ENCODE measurements around the gene GREB1.
"Not testable (repeated sequence)": the region's sequence is repeated elsewhere in the genome, so short reads cannot be mapped to it uniquely, and the experiment has no call there.

GREB1 gene

DNA sequence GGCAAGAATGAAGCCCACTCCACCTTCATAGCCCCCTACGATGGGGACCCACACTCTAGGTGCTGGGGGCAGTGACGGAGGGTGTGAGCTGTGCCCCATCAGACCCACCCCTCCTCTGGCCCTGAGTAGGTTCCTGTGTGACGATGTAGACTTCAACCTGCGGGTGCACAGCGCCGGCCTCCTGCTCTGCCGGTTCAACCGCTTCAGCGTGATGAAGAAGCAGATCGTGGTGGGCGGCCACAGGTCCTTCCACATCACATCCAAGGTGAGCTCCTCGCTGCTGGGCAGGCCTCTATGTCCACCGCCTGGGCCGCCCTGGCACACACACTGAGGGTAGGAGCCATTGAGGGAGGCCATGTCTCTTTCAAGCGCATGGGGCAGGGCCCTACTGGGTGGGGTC, 101.3 kb downstream of the GREB1 start:
- no peak for DNase-seq (ENCODE audit: low spot score)

- DNase-seq (ENCODE audit: low spot score): no peak
Observed at GRCh38 chr2:11636593-11637295, 102.9 kb downstream of the GREB1 start.

DNA sequence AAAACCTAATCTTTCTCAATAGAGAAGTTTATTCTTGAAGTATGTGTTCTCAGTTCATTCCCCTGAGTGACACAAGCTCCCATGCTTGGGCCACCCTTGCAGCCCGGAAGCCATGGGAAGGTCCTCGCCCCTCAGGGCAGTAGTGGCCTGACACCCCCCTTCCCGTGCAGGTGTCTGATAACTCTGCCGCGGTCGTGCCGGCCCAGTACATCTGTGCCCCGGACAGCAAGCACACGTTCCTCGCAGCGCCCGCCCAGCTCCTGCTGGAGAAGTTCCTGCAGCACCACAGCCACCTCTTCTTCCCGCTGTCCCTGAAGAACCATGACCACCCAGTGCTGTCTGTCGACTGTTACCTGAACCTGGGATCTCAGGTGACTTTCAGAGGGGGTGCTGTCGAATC, 103.7 kb downstream of the GREB1 start:
- DNase-seq (ENCODE audit: low spot score): no peak

GRCh38 chr2:11639503-11639902, 105.7 kb downstream of the GREB1 start:
- DNase-seq (ENCODE audit: low spot score): no peak

GRCh38 chr2:11640132-11640531, 106.3 kb downstream of the GREB1 start:
- no peak for DNase-seq (ENCODE audit: low spot score)

DNA sequence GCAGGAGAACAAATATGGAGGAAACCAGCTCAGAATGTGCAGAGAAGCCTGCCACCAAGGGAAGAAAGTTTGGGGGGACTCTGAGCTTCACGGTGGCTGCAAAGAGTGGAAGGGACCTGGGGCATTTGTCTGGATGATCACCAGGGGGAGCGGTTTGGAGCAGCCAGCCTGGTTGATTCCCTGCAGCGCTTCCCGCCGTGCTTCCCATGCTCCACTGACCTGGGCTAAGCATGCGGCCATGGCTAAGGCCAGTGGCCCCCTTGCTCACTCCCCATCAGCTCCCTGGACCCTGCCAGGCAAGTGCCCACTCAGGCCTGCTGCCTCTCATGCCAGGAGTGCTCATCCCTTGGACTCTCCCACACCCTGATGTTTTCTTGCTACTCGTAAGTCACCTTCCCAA, 109.1 kb downstream of the GREB1 start:
- DNase-seq (ENCODE audit: low spot score): no peak

GRCh38 chr2:11644293-11644692, 110.4 kb downstream of the GREB1 start:
- DNase-seq (ENCODE audit: low spot score): no peak

DNA sequence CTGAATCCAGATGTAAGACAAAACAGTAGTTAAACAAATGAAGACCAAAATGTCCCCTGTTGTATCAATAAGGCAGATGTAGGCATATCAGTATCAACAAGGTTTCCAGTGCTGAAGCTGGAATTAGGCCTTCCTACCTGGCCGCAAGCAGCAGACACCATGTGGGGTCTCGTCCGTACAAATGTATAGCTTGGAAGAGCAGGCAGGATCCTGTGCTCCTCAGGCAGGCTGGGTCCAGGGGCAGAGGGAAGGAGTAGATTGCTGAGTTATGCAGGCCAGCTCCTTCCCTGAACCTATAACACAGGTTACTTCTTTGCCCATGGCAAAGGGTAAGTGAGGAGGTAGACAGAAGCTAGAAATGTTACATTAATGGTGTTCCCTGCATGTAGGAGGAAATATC, 112.7 kb downstream of the GREB1 start:
- DNase-seq (ENCODE audit: low spot score): no peak

GRCh38 chr2:11647834-11648600, 114.2 kb downstream of the GREB1 start:
- DNase-seq (ENCODE audit: low spot score): no peak

GRCh38 chr2:11649093-11649492, 115.2 kb downstream of the GREB1 start:
- no peak for DNase-seq (ENCODE audit: low spot score)

- no peak for DNase-seq (ENCODE audit: low spot score)
Observed at GRCh38 chr2:11651856-11652548, 118.2 kb downstream of the GREB1 start.

DNA sequence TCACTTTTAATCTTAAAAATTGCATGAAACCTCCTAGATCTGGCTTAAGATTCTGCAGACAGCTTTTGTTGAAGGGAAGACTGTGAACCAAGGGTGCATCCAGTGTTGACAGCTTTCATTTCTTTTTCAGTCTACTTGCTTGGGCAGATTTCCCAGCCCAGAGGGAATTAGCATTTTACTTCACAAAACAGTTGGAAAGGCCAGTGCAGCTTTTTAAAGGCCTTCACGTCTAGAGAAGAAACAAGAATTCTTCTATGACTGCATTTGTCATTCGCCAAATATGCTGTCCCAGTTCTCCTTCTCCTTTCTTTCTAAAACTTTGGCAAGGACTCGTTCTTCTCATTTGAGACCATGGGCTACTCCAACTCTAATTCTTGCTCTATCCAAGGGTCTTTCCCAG, 118.7 kb downstream of the GREB1 start:
- no peak for DNase-seq (ENCODE audit: low spot score)

DNA sequence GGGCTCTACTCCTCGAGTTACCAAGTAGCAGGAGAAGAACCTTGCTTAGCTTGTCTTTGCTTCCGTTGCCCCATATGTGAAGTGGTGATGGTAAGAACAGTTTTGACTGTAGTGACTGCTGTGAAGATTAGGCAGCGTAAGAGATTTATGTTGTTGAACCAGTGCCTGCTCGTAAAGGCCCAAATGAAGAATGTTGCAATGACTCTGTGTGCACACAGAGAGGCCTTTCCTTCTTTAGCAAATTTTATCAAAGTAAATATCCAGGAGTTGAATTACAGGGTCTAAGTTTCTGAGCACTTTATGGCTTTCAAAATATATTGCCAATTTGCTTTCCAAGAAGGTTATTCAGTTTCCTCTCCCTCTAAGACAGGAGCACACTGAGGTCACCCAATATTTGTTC, 121.7 kb downstream of the GREB1 start:
- DNase-seq (ENCODE audit: low spot score): no peak

DNA sequence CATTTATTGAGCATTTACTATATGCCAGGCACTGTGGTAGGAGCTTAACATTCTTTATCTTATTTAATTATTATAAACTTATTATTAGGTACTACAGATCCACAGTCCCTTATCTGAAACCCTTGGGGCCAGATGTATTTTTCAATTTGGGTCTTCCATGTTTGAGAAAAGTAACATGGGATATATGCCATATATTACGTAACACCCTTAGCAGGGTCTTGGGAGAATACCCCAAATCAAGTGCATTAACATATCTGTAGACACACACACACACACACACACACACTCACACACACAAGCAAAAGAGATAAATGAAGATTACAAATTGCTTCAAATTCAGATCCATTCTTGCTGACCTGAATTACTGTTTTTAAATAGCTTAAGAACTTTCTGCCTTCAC, 122.4 kb downstream of the GREB1 start:
- no peak for DNase-seq (ENCODE audit: low spot score)

DNA sequence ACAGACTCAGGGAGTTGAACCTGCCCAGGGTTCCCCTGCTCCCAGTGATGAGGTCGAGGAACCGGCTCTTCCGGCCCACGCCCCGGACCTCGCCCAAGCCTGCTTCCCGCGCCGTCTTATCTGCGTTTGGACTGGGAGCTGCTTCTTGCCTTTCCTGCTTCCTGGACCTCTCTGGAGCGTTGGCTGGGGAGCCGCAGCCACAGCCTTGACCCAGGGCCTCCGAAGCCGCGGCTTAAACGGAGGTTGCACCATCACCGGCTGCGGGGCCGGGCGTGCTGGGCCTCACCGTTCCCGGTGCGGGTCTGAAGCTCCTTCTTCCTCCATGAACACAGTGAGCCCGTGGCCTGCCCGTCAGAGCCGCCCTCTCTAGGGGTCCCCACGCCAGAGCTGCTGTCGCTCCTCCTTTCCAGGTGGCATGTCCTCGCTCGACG, 122.8 kb downstream of the GREB1 start:
- no peak for DNase-seq (ENCODE audit: low spot score)

GRCh38 chr2:11657195-11657594, 123.3 kb downstream of the GREB1 start:
- no peak for DNase-seq (ENCODE audit: low spot score)

GRCh38 chr2:11657646-11658045, 123.8 kb downstream of the GREB1 start:
- no peak for DNase-seq (ENCODE audit: low spot score)

- no peak for DNase-seq (ENCODE audit: low spot score)
Observed at GRCh38 chr2:11658208-11659114, 124.6 kb downstream of the GREB1 start.

DNA sequence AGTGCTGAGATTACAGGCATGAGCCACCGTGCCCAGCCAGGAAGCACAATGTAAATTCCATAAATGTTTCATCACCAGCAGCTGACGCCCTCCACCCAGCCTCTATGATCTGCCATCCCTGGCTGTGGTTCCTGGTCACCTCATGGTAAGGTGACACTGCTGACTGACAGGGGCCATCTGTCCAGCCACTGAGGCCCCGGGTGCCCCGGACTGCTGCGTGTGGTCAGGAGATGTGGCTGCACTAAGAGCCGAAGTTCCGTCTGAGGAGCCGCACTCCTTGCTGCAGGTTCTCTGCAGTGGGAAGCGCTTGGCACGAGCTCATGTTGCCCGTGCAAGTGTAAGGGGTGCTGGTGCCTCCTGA, 125.2 kb downstream of the GREB1 start:
- DNase-seq (ENCODE audit: low spot score): no peak

GRCh38 chr2:11659851-11660250, 126.0 kb downstream of the GREB1 start:
- no peak for DNase-seq (ENCODE audit: low spot score)

DNA sequence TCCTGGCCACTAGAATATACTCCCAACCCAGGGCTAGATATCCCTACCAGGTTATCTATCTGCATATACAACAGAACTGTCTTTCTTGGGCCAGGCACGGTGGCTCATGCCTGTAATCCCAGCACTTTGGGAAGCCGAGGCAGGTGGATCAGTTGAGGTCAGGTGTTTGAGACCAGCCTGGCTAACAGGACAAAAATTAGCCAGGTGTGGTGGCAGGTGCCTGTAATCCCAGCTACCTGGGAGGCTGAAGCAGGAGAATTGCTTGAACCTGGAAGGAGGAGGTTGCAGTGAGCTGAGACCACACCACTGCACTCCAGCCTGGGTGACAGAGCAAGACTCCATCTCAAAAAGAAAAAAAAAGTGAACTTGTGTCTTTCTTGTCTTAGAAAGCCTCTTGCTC, 126.6 kb downstream of the GREB1 start:
- not testable (repeated sequence) for DNase-seq (ENCODE audit: low spot score)

- no peak for DNase-seq (ENCODE audit: low spot score)
Observed at GRCh38 chr2:11661891-11662435, 128.1 kb downstream of the GREB1 start.

All from CD4-positive, alpha-beta T cell treated with Interleukin-15 for 4 hours (primary cell).